Trophoblast cell (in vitro differentiated cells and primary cell): Measurements from ENCODE around the gene ZRANB3.

Experiments
- DNase-seq, 2 donors: peaks; one replicate each; pipeline ENCODE4 v3.0.0-alpha.2; 2016
- H2AFZ ChIP-seq: 2 replicates; pipeline ENCODE4 v1.6.1; 2013; ENCODE audit warnings: low read length, moderate library complexity, mild to moderate bottlenecking; ENCODE audit not compliant: insufficient read depth, poor library complexity
- H2AK5ac ChIP-seq: 2 replicates; pipeline ENCODE4 v1.6.1; 2013; ENCODE audit warnings: mild to moderate bottlenecking, low read length
- H2BK120ac ChIP-seq: 2 replicates; pipeline ENCODE4 v1.6.1; 2013; ENCODE audit warnings: low read length, mild to moderate bottlenecking, moderate library complexity; ENCODE audit not compliant: insufficient read depth, poor library complexity
- H2BK12ac ChIP-seq: 2 replicates; pipeline ENCODE4 v1.6.1; 2013; ENCODE audit warnings: mild to moderate bottlenecking, low read length, moderate library complexity
- H2BK5ac ChIP-seq: 2 replicates; pipeline ENCODE4 v1.6.1; 2013; ENCODE audit warnings: low read length, low read depth, moderate library complexity, mild to moderate bottlenecking; ENCODE audit not compliant: poor library complexity
- H3K14ac ChIP-seq: 2 replicates; pipeline ENCODE4 v1.6.1; 2013; ENCODE audit warnings: mild to moderate bottlenecking, low read length
- H3K18ac ChIP-seq: 2 replicates; pipeline ENCODE4 v1.6.1; 2013; ENCODE audit warnings: mild to moderate bottlenecking, low read length
- H3K23ac ChIP-seq: 2 replicates; pipeline ENCODE4 v1.6.1; 2013; ENCODE audit warnings: low read length
- H3K27ac ChIP-seq: 2 replicates; pipeline ENCODE4 v1.5.1; 2013; ENCODE audit warnings: low read depth, mild to moderate bottlenecking, inconsistent platforms, low read length, moderate library complexity
- H3K27me3 ChIP-seq: 2 replicates; pipeline ENCODE4 v1.6.1; 2013; ENCODE audit warnings: inconsistent platforms, mild to moderate bottlenecking, low read length, moderate library complexity; ENCODE audit not compliant: insufficient read depth
- H3K36me3 ChIP-seq, 2 experiments: 1 replicate in 1 of 2; 2 replicates in 1 of 2; pipeline ENCODE4 v1.6.1; 2013; ENCODE audit warnings: low read length in 2 of 2, mild to moderate bottlenecking in 2 of 2, moderate library complexity in 1 of 2; ENCODE audit not compliant: insufficient read depth in 2 of 2, control insufficient read depth in 1 of 2
- H3K4ac ChIP-seq: 2 replicates; pipeline ENCODE4 v1.6.1; 2013; ENCODE audit warnings: low read depth, mild to moderate bottlenecking, low read length, moderate library complexity
- H3K4me1 ChIP-seq, 2 experiments: 1 replicate in 1 of 2; 2 replicates in 1 of 2; pipeline ENCODE4 v1.6.1; 2013; ENCODE audit warnings: low read length in 2 of 2, mild to moderate bottlenecking in 2 of 2, moderate library complexity in 1 of 2; ENCODE audit not compliant: insufficient read depth in 2 of 2, control insufficient read depth in 1 of 2
- H3K4me2 ChIP-seq: 2 replicates; pipeline ENCODE4 v1.6.1; 2013; ENCODE audit warnings: inconsistent platforms, mild to moderate bottlenecking, low read length, moderate library complexity
- H3K4me3 ChIP-seq: 2 replicates; pipeline ENCODE4 v1.5.1; 2013; ENCODE audit warnings: mild to moderate bottlenecking, low read depth, low read length, inconsistent platforms
- H3K79me1 ChIP-seq: one replicate; pipeline ENCODE4 v1.6.1; 2013; ENCODE audit warnings: low read length
- H3K79me2 ChIP-seq: 2 replicates; pipeline ENCODE4 v1.6.1; 2013; ENCODE audit warnings: low read length, mild to moderate bottlenecking; ENCODE audit not compliant: control insufficient read depth, insufficient read depth, poor library complexity
- H3K9ac ChIP-seq: 2 replicates; pipeline ENCODE4 v1.6.1; 2013; ENCODE audit warnings: mild to moderate bottlenecking, low read length
- H3K9me3 ChIP-seq: 2 replicates; pipeline ENCODE4 v1.6.1; 2013; ENCODE audit warnings: low read depth, mild to moderate bottlenecking, control low read depth, inconsistent platforms, low read length; ENCODE audit not compliant: insufficient read depth
- H4K12ac ChIP-seq: 2 replicates; pipeline ENCODE4 v1.6.1; 2013; ENCODE audit warnings: low read depth, mild to moderate bottlenecking, low read length, moderate library complexity
- H4K8ac ChIP-seq: 2 replicates; pipeline ENCODE4 v1.6.1; 2013; ENCODE audit warnings: low read depth, mild to moderate bottlenecking, low read length, moderate library complexity
- H4K91ac ChIP-seq: one replicate; pipeline ENCODE4 v1.6.1; 2013; ENCODE audit warnings: low read depth, mild to moderate bottlenecking, low read length, moderate library complexity
- WGBS: extraction: QIAGEN DNeasy Blood & Tissue Kit; methylation state at CpG from one replicate; pipeline ENCODE4 v1.1.7; 2013; ENCODE audit warnings: missing lambda C conversion rate; ENCODE audit not compliant: insufficient read length, insufficient coverage; ENCODE audit errors: extremely low coverage; 5-methylcytosine and 5-hydroxymethylcytosine counted together

Gene ZRANB3

GRCh38 chr2:135227386-135227785 lies 303.6 kb downstream of the ZRANB3 start:
- Histone ChIP-seq H2BK5ac (no peak overlapping the region), H3K9me3 (peaks cover 6% of the 10 kb centered on the region), H3K79me2 (no peaks in the 10 kb centered on the region), H2AK5ac (no peak overlapping the region), H3K4me1 (no peaks in the 10 kb centered on the region), H2AFZ (no peak overlapping the region), H4K8ac (no peak overlapping the region), H3K27ac (no peak overlapping the region), H4K91ac (no peak overlapping the region), H3K23ac (no peak overlapping the region), H2BK120ac (no peak overlapping the region), H3K9ac (no peak overlapping the region), H3K18ac (no peak overlapping the region), H3K4ac (no peak overlapping the region), H3K27me3 (no peaks in the 10 kb centered on the region), H3K14ac (no peak overlapping the region), H3K79me1 (no peaks in the 10 kb centered on the region), H3K4me3 (no peak overlapping the region), H4K12ac (no peak overlapping the region), H3K36me3 (no peaks in the 10 kb centered on the region), H2BK12ac (no peak overlapping the region), H3K4me2 (no peak overlapping the region)
- no peak for DNase-seq
- no CpG with 5 or more reads among the region's 1 CpG for WGBS

DNA sequence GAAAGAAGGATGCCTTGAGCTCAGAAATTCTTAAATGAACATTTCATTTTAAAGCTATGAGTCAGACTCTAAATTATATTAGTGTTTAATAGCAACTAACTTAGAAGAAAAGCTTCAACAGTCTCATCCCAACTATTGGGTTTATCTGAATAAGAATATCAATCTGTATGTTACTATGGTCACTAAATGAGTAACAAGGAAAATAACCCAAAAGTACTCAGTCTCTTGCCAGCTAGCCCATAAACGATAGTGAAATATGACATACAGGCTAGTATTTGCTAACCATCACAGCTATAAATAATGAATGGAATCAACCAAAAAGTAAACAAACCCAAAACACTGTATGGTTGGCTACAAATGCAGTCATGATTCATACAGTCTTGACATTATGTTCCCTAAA lies 304.1 kb downstream of the ZRANB3 start:
- WGBS = no CpG with 5 or more reads among the region's 1 CpG
- Histone ChIP-seq H3K4me3 (no peak overlapping the region), H4K91ac (no peak overlapping the region), H2AK5ac (no peak overlapping the region), H3K79me2 (no peaks in the 10 kb centered on the region), H3K4me1 (no peaks in the 10 kb centered on the region), H2BK12ac (no peak overlapping the region), H4K12ac (no peak overlapping the region), H3K23ac (no peak overlapping the region), H4K8ac (no peak overlapping the region), H3K36me3 (no peaks in the 10 kb centered on the region), H2BK120ac (no peak overlapping the region), H3K4ac (no peak overlapping the region), H3K18ac (no peak overlapping the region), H3K27me3 (no peaks in the 10 kb centered on the region), H3K27ac (no peak overlapping the region), H3K9ac (no peak overlapping the region), H3K9me3 (peaks cover 6% of the 10 kb centered on the region), H3K79me1 (no peaks in the 10 kb centered on the region), H2BK5ac (no peak overlapping the region), H3K4me2 (no peak overlapping the region), H2AFZ (no peak overlapping the region), H3K14ac (no peak overlapping the region)
- no peak for DNase-seq

GRCh38 chr2:135225781-135226180 lies 305.2 kb downstream of the ZRANB3 start:
- H3K4me2 ChIP-seq = no peak overlapping the region
- DNase-seq = no peak
- no peak overlapping the region for H3K4me3 ChIP-seq
- H2AFZ ChIP-seq = no peak overlapping the region
- no peaks in the 10 kb centered on the region for H3K36me3 ChIP-seq
- H3K79me1 ChIP-seq = no peaks in the 10 kb centered on the region
- no peak overlapping the region for H4K12ac ChIP-seq
- H3K9me3 ChIP-seq = no peaks in the 10 kb centered on the region
- H4K8ac ChIP-seq = no peak overlapping the region
- H3K79me2 ChIP-seq = no peaks in the 10 kb centered on the region
- H2BK5ac ChIP-seq = no peak overlapping the region
- no peak overlapping the region for H3K14ac ChIP-seq
- H3K4ac ChIP-seq = no peak overlapping the region
- no peak overlapping the region for H2BK120ac ChIP-seq
- H3K18ac ChIP-seq = no peak overlapping the region
- no peak overlapping the region for H3K9ac ChIP-seq
- H3K23ac ChIP-seq = no peak overlapping the region
- H4K91ac ChIP-seq = no peak overlapping the region
- H2BK12ac ChIP-seq = no peak overlapping the region
- H3K27me3 ChIP-seq = no peaks in the 10 kb centered on the region
- no peak overlapping the region for H3K27ac ChIP-seq
- H2AK5ac ChIP-seq = no peak overlapping the region
- no peaks in the 10 kb centered on the region for H3K4me1 ChIP-seq

DNA sequence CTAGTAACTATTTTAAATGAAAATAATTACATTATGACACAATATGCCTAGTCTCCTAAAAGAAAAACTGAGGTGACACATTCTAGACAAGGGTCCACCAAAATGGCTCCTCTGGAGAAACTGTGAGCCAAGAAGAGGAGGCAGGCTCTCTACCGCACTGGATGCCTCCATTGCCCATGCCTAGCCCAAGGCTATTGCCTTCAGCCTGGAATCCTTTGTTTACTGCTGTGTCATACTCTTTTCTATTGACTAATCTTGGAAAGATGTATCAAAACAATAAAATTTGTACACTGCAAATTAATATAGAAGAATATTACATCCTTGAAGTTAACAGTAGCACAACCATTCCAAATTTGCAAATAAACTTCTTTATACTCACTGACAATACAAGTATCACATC lies 311.8 kb downstream of the ZRANB3 start:
- no peak overlapping the region for H4K8ac ChIP-seq
- no peak overlapping the region for H3K4me2 ChIP-seq
- H2AK5ac ChIP-seq = no peak overlapping the region
- no peak overlapping the region for H3K27ac ChIP-seq
- H3K36me3 ChIP-seq = no peaks in the 10 kb centered on the region
- no peak overlapping the region for H3K18ac ChIP-seq
- no CpG with 5 or more reads among the region's 1 CpG for WGBS
- no peak overlapping the region for H4K91ac ChIP-seq
- H3K27me3 ChIP-seq = no peaks in the 10 kb centered on the region
- H4K12ac ChIP-seq = no peak overlapping the region
- no peak overlapping the region for H3K14ac ChIP-seq
- H3K4me1 ChIP-seq = no peaks in the 10 kb centered on the region
- H3K79me2 ChIP-seq = no peaks in the 10 kb centered on the region
- H2BK12ac ChIP-seq = no peak overlapping the region
- no peak overlapping the region for H3K9ac ChIP-seq
- no peak overlapping the region for H3K23ac ChIP-seq
- H3K79me1 ChIP-seq = no peaks in the 10 kb centered on the region
- no peak overlapping the region for H3K4me3 ChIP-seq
- DNase-seq = peak; percentile 17 to 40
- H2AFZ ChIP-seq = no peak overlapping the region
- H2BK5ac ChIP-seq = no peak overlapping the region
- H3K9me3 ChIP-seq = no peaks in the 10 kb centered on the region
- no peak overlapping the region for H2BK120ac ChIP-seq
- no peak overlapping the region for H3K4ac ChIP-seq
